GM19238 (cell line): Measurements from ENCODE around the gene ALX4.
A peak's percentile ranks its signal among the peaks of the same experiment; 100 is the strongest.

ENCODE experiments used
- DNase-seq: peaks from one replicate; pipeline ENCODE4 v3.0.0; 2011; ENCODE audit warnings: low spot score; ENCODE audit not compliant: insufficient read length

The ALX4 gene

GRCh38 chr11:44309478-44310205 is at the start of gene ALX4:
ALX4 (minus strand) TSS chr11:44310139; CDS start chr11:44310062, 77 bp downstream.
- no peak for DNase-seq

DNA sequence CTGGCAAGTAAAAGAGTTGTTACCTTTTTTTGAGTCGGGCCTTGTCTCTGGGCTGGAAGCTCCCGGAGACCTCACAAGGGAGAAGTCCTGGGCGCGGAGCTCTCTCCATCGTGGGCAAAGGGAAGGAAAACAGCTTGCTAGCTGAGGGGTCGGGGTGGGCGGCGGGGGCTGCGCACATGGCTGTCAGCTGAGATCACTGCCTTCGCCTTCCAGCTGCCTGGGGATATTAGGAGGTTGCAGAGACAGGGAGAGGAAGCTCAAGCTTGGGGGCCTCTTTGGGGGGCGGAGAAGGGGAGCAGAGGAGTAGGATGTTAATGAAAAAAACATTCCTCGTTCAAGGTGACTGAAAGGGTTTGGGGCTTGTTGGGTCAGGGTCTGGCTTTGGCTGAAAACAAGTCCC is 49.2 kb upstream of the ALX4 start:
- DNase-seq: no peak

DNA sequence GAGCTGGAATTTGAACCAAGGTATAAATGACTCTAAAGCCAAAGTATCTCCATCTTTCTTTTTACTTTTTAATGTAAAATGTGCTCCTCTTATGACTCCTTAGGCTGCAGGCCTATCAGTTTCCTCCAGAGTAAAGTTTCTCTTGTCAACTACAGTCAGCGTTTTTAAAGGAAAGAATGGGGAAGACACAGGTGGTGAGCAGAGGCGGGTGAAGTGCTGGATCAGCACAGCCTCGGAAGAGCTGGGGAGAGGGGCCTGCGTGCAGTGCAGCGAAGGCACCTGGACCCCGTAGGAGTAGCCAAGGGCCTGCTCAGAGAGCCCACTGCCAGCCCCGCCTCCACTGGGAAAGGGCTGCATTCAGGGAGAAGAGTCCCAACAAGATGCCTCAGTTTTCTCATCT is 48.8 kb upstream of the ALX4 start:
- DNase-seq: no peak

- DNase-seq: no peak
Observed at GRCh38 chr11:44357711-44358110, 47.8 kb upstream of the ALX4 start.

DNA sequence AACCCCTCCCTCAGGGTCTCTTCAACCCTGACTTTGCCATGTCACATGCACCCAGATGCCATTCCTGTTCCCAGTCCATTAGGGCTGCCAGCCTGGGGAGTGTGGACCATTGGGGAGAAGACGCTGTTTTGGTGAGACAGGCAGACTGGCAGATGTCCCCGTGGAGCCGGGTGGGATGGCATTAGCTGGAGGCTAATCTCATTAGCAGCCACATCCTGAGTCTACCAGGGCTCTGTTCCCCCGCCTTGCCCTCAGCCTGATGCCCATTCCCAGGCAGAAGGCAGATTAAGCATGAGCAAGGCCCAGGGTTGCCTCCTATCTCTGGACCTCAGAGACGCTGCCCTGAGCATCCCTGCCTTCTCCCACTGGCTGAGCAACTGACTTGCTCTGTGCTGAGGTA is 46.4 kb upstream of the ALX4 start:
- no peak for DNase-seq

DNA sequence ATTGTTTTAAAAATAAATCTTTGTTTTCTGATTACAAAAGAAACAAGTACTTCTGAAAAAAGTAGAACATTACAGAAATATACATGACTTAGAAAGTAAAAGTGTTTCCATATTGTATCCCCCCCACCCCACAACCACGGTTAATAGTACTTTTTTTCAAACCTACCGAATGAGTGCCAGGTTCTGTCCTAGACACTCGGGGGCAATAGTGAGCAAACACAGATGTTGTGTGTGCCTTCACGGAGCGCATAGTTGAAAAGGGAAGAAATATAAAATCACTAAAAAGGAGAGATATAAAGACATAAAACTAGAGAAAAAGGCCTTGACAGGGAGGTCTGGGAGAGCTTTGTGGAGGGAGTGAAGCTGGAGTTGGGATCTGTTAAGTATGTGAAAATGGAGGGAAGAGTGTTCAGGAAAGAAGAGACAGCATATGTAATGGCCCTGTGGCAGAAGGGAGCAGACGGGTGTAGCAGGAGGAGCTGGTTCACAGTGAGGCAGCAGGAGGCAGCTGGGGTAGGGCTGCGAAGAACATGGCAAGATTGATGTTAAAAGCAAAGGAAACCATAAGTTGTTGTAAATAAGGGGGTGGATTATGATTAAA is 42.1 kb upstream of the ALX4 start:
- no peak for DNase-seq

DNA sequence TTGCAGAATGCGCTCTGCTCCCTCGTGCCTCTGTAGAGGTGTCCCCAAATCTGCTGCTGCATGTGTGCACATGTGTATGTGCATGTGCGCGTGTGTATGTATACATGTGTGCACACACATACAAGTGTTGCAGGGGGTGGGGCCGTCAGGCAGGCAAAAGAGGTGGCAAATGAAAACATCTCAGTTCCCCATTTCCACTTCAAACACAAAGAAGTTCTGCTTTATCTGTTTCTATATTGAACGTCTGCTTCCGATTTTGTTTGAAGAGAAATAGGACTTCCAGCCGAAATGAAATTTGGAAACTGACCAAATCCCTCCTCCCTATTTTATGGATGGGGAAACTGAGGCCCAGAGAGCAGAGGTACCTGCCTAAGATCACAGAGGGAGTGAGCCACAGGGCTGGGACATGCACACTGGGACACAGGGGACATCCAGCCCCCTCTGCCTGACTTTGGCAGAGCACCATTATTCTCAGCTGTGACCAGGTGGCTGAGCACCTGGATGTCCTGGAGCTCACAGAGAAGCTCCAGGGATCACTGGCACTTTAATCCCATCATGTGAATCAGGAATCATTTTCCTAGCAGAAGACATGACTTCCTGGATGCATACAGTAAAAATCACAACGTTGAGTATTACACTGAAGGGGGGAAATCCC is 41.2 kb upstream of the ALX4 start:
- DNase-seq: peak; percentile 33

GRCh38 chr11:44349328-44349727 is 39.4 kb upstream of the ALX4 start:
- DNase-seq: no peak

- no peak for DNase-seq
Observed at GRCh38 chr11:44348721-44349120, 38.8 kb upstream of the ALX4 start.

GRCh38 chr11:44348114-44348513 is 38.2 kb upstream of the ALX4 start:
- DNase-seq: no peak

DNA sequence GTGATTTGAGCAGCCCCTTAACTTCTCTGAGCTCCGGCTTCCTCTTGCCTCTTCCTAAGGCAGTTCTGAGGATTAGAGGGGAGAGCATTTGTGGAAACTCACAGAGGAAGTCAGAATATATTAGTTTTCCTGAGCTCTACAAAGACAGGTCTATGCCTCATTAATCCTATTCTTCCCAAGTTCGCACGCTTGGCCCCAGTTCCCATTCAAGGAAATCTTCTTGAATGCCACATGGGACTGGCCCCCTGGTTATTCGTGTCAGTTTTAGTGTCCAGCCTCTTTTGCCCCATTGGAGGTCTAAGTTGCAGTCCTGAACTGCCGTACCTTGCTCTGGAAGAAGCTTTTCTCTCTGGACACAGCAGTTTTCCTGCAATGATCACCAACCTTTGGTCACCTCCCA is 37.6 kb upstream of the ALX4 start:
- DNase-seq: no peak

DNA sequence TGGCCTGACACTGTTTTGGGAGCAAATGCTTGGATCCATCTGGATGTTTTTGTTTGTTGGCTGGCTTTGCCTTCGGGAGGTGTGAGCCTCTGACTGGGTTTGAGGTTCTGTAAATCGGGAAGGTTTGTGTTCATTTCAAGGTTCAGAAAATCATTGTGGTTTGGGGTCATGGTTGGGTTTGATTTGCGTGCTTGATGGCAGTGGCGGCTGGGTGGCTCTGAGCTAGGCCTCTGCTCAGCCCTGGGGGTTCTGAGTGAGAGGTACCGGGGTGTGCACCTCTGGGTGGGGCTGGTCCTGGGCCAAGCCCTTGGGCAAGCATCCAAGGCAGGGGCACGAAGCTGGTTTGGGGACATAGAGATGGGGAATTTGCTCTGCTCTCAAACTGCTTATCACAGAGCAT is 37.0 kb upstream of the ALX4 start:
- no peak for DNase-seq

DNA sequence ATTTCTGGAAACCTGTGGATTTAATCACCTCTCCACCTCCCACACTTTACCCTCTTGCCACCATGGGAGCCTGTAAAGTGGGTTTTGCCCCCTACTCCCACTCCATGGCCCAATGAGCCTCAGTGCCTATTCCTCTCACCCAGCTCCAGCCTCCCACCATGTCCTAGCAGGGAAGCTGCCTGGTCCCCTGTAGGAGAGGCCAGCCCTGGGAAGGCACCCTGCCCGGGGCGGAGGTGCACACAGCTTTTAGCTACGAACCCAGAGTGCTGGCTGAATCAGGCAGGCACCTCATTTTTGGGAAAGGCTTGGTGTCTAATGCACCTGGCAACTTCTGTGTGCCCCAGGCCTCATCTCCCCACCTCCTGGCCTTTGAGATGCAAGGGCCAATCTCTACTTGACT is 35.8 kb upstream of the ALX4 start:
- DNase-seq: no peak

DNA sequence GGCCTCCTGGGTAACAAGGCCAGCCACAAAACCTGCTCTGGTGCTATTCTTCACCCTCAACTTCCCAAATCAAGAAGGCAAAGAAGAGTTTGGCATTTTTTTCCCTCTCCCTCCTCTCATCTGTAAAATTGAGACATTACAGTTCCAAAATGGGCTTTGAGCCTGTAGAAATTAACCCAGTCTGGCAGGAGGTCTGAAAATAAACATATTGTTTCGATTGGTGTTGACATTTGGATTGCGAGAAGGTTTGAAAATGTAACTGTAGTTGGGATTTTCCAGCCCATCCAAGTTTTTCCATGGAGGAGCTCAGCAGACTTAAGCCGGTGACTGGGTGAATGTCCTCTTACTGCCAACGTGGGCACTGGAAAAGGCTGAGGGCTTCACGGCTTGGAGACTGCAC is 35.0 kb upstream of the ALX4 start:
- no peak for DNase-seq

GRCh38 chr11:44344423-44344820 is 34.5 kb upstream of the ALX4 start:
- no peak for DNase-seq

DNA sequence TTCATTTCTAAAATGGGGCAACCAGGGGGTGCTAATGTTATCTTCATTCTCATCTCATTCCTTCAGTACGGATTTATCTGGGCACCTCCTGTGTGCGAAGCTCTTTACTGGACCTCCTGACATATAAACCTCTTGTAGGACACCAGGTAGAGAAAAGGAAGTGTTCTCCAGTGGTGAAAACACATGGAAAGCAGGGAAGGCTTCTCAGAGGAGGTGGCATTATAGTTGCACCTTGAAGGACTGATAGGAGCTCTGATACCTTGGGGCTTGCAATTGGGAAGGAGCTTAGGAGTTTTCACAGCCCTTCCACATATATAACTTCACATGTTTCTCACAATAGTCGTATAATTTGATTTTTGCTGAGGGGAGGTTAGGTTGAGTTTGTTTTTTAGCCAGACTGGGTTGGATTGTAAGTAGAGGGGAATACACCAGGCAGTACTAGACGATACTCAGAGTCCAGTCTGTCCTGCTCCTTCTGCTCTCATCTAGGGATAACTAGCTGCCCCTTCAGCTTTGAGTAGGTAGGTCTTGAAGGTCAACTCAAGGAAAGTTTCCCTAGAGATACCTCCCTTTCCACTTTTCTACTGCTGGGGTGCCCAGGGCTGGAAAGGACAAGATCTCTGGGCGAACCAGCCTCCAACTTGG is 34.0 kb upstream of the ALX4 start:
- DNase-seq: no peak

GRCh38 chr11:44342616-44343015 is 32.7 kb upstream of the ALX4 start:
- no peak for DNase-seq

GRCh38 chr11:44340656-44341055 is 30.7 kb upstream of the ALX4 start:
- DNase-seq: no peak

GRCh38 chr11:44339530-44339883 is 29.6 kb upstream of the ALX4 start:
- no peak for DNase-seq

DNA sequence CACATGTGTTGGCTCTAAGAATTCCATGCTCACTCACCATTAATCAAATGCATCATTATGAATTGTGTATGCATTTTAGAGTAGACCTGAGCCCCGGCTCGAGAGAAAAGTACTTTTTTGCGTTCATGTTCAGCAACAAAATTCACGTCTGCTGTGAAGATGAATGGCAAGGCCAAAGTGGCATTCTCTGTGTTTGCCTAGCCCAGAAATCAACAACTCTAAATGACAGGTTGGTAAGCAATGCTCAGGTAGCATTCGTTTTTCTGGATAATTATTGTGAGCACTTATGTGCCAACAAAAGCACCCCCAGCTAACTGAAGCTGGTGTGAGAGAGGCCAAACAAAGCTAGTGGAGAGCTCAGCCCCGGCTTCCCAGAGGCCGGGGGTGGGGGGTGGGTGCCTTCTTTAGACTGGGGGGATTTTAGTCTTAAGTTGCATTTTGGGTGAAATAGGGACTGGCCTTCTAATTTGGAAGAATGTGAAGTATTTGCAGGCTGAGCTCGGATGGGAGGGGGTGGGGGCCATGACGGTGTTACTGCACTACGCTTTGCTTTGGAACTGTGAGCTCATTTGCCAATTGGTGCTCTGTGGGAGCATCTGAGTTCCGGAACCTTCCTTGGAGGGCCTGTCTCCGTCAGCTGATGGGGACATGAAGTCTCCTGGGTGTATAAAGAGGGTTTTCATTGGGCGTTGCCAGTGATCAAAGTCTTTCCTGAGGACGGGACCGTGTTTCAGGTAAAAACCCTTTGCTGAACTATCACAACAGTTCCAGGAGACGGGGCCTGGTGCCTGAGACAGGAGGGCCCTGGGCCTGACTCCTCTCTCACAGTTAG is 29.0 kb upstream of the ALX4 start:
- no peak for DNase-seq

GRCh38 chr11:44338026-44338425 is 28.1 kb upstream of the ALX4 start:
- no peak for DNase-seq

DNA sequence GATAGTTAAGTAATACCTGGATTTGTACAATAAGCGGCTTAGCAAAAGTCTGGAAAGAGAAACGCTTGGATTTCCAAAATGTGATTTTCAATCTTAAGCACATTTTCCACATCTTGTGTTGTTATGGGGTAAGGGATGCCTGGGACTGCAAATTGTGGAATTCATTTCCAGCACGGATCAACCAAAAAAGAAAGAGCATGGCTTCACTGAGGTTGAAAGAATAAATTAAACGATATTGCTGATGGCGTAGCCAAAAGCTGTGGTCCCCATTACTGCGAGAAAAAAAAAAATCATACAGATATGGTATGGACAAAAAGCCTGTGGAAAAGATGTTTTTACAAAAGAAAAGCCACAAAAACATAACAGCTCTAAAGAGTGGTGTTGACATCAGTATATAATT is 26.0 kb upstream of the ALX4 start:
- DNase-seq: no peak
